Measurements from ENCODE around the gene RHOU. TPM values are rescaled to one million over a fixed set of nuclear protein-coding genes. Genes with fewer than 3 reads are reported as not detected.

The RHOU gene
- total RNA-seq, 4 donors from 2014 or later: 16.5 to 24.5 (median 17.8) TPM

GRCh38 chr1:228744356-228744755 is 9.1 kb downstream of the RHOU start:
- WGBS, 2 donors: 81 to 95% methylated on average over 6 of the region's 6 CpGs
- TF ChIP-seq EP300 (IDR thresholded peaks at IDR 0.05) (no peak), CTCF (IDR thresholded peaks at IDR 0.05) (no peak), POLR2A (IDR thresholded peaks at IDR 0.05) (no peak)
- no peak overlapping the region for H3K4me3 ChIP-seq
- H3K36me3 ChIP-seq: peaks cover 0 to 52% (median 0%) of the 10 kb centered on the region in 3 donors
- no peak overlapping the region for H3K27ac ChIP-seq
- H3K27me3 ChIP-seq: no peaks in the 10 kb centered on the region
- no peaks in the 10 kb centered on the region for H3K9me3 ChIP-seq
- no peak for DNase-seq (ENCODE audit: low spot score in 2 of 2)
- peaks cover 0 to 36% (median 1%) of the 10 kb centered on the region in 4 donors for H3K4me1 ChIP-seq

GRCh38 chr1:228744918-228745317 is 9.6 kb downstream of the RHOU start:
- peaks cover 0 to 31% (median 0%) of the 10 kb centered on the region in 4 donors for H3K4me1 ChIP-seq
- no peaks in the 10 kb centered on the region for H3K9me3 ChIP-seq
- 90 to 95% methylated on average over 6 of the region's 6 CpGs for WGBS, 2 donors
- DNase-seq (ENCODE audit: low spot score in 2 of 2): no peak
- no peak for TF ChIP-seq CTCF (IDR thresholded peaks at IDR 0.05)
- no peak for TF ChIP-seq EP300 (IDR thresholded peaks at IDR 0.05)
- TF ChIP-seq POLR2A (IDR thresholded peaks at IDR 0.05): no peak
- H3K4me3 ChIP-seq: no peak overlapping the region
- H3K27me3 ChIP-seq: no peaks in the 10 kb centered on the region
- no peak overlapping the region for H3K27ac ChIP-seq
- peaks cover 0 to 50% (median 0%) of the 10 kb centered on the region in 3 donors for H3K36me3 ChIP-seq

- Histone ChIP-seq H3K4me3 (no peak overlapping the region), H3K9me3 (no peaks in the 10 kb centered on the region), H3K27me3 (no peaks in the 10 kb centered on the region), H3K27ac (no peak overlapping the region), H3K36me3 (peaks cover 0 to 50% (median 0%) of the 10 kb centered on the region in 3 donors), H3K4me1 (peaks cover 0 to 25% (median 0%) of the 10 kb centered on the region in 4 donors)
- TF ChIP-seq EP300 (IDR thresholded peaks at IDR 0.05): no peak
- TF ChIP-seq POLR2A (IDR thresholded peaks at IDR 0.05): no peak
- no peak for TF ChIP-seq CTCF (IDR thresholded peaks at IDR 0.05)
- no peak for DNase-seq (ENCODE audit: low spot score in 2 of 2)
- WGBS, 2 donors: 97% methylated on average over 4 of the region's 4 CpGs
Observed at GRCh38 chr1:228745497-228745896, 10.2 kb downstream of the RHOU start.

- Histone ChIP-seq H3K27me3 (no peaks in the 10 kb centered on the region), H3K9me3 (no peaks in the 10 kb centered on the region), H3K4me1 (peaks cover 0 to 11% (median 0%) of the 10 kb centered on the region in 4 donors), H3K36me3 (peaks cover 0 to 48% (median 0%) of the 10 kb centered on the region in 3 donors), H3K4me3 (no peak overlapping the region), H3K27ac (no peak overlapping the region)
- TF ChIP-seq EP300 (IDR thresholded peaks at IDR 0.05): no peak
- TF ChIP-seq CTCF (IDR thresholded peaks at IDR 0.05): no peak
- TF ChIP-seq POLR2A (IDR thresholded peaks at IDR 0.05): no peak
- no peak for DNase-seq (ENCODE audit: low spot score in 2 of 2)
- WGBS, 2 donors: 92 to 97% methylated on average over 3 of the region's 3 CpGs
Observed at GRCh38 chr1:228747301-228747935, 12.1 kb downstream of the RHOU start.

GRCh38 chr1:228748029-228748428 is 12.8 kb downstream of the RHOU start:
- no peaks in the 10 kb centered on the region for H3K27me3 ChIP-seq
- H3K4me3 ChIP-seq: no peak overlapping the region
- TF ChIP-seq CTCF (IDR thresholded peaks at IDR 0.05) (no peak), POLR2A (IDR thresholded peaks at IDR 0.05) (no peak), EP300 (IDR thresholded peaks at IDR 0.05) (no peak)
- no peak overlapping the region for H3K27ac ChIP-seq
- peaks cover 0 to 6% (median 0%) of the 10 kb centered on the region in 4 donors for H3K4me1 ChIP-seq
- H3K36me3 ChIP-seq: peaks cover 0 to 44% (median 0%) of the 10 kb centered on the region in 3 donors
- DNase-seq (ENCODE audit: low spot score in 2 of 2): no peak
- no peaks in the 10 kb centered on the region for H3K9me3 ChIP-seq
- WGBS, 2 donors: 91 to 95% methylated on average over 2 of the region's 2 CpGs
